GM21367 (cell line): ENCODE data around the gene MMRN2.

Source experiments
- ATAC-seq: cut with Tn5 transposase; IDR thresholded peaks from one replicate; pipeline ENCODE4 v1.9.1; 2021; ENCODE audit not compliant: unreplicated experiment

The MMRN2 gene

DNA sequence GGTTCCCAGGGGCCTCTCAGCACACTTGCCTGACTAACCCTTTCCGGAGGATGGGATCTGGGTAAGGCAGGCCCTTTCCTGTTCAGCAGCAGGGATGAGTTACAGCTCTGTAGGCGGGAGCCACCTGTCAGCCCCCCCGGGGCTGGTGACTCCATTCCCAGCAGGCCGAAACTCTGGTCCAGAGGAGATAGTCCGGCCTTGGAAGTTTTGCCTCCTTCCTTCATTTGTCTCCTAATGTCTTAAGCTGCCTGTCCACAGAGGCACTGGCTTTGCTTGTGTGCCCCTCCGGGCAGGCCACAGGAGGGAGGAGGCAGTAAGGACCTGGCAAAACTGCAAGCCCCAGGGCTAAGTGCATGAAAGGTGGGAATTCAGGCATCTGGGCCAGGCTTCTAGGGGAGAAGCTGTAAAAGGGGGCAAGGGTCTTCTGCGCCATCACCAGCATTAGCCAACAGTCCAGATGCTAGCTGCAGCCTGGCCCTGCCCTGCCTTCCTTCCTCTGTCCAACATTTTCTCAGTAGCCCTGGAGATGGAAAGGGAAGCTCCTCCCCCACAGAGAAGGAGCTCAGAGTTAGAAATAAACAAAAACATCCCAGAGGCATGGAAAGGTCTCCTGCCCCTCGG is 12.1 kb upstream of the MMRN2 start:
- no peak for ATAC-seq

DNA sequence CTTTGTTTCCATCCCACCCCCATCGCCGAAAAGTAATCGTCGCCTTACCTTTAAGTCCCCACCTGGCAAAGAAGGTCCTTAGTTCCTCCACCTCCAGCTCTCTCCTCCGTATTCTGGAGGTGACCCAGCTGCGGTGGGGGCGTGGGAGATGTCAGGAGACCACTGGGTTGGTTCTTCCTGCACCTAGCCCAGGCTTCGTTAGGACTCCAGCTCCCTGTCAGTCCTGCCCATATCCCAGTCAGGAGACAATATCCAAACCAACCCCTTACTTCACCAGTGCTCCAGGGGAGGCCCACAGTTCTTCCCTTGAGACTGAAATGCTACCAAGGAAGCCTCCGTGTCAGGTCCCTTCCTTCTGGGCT is 11.6 kb upstream of the MMRN2 start:
- ATAC-seq, result no peak

DNA sequence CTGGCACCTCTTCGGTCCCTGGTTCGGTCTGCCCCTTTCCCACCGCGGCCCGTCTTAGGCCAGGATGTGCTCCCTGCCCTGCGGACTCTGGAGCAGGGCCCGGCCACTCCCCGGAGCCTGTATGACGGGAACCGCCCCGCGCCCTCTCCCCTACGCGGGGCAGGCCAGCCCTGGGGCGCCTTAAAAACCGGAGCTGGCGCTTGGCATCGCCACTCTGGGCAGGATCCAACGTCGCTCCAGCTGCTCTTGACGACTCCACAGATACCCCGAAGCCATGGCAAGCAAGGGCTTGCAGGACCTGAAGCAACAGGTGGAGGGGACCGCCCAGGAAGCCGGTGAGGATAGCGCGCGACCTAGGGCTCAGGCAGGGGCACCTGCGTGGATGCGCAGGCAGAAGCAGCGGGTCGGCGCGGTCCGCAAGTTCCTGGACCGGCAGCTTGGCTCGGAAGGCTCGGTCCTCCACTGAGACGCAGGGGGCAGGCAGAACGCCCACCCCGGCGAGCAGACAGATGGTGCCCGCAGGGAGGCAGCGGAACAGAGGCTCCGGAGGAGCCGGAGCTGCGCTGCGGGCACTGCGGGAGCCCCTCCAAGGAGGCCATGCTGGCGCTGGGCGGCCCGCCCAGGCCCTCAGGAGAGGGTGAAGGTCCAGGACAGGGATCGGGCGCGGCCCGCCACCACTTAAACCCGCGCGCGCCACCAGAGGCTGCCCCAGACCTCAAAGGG is 11.0 kb upstream of the MMRN2 start, which contains the start of gene ADIRF:
Gene ADIRF (plus strand): TSS at position 212 of the 723 bp plus-strand sequence. CDS start 63 bp downstream, at position 275.
- ATAC-seq, result no peak

DNA sequence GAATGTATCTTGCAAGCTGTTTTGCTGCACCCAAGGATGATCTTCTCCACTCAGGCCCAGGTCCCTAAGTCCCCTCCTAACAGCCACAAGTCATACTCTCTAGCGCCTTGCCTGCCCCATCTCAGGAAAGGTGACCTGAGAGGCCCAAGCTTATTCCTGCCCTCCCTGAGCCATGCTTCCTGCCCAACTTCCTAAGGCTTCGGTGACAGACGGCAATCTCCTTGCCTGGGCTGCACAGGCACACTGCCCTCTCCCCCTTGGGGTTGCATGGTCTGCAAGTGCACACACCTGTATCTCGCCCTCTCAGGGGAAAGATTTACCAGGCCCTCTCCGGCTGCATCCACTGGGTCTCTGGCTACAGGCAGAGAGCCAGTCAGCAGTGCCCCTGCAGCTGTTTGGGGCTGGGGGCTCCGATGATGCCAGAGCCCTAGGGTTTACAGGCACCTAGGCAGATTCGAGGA is 10.1 kb upstream of the MMRN2 start:
- ATAC-seq, result no peak

DNA sequence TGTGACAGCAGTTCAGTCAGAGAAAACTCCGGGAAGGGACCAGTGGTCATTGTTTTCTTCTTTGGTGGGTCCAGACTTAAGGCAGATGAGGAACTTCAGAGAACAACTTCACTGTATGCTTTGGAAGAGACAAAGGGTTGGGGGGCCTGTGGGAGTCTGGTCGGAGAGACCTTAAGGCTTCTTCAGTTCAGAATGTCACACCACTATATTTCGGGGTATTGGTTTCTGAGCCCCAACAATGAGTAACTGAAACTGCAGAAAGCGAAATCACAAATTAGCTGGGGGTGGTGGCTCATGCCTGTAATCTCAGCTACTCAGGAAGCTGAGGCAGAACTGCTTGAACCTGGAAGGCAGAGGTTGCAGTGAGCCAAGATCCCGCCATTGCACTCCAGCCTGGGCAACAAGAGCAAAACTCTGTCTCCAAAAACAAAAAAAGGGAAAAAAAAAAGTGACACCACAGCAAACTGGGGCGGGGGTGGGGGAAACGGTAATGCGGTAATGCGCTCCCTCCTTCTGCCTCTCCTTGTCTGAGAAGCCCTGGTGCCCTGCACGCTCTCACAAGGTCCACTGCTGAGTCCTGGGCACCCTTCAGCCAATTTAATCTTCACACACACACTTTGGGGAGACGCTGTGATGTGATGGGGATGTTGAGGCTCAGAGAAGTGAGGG is 8.7 kb upstream of the MMRN2 start:
- ATAC-seq, result no peak

DNA sequence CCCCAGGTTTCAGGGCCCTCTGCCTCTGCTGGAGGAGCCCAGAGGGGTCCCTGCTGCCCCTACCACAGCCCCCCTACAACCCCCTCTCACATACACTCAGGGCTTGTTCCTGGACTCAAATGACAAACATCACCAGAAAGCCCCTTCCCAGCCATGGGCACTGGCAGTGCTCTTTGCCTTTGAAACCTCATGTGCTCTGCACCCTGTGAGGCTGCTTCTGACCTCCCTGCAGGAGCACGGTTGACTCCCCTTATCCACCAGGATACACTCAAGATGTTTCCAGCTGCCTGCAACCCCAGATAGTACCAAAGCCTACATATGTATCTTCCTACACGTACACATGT is 7.4 kb upstream of the MMRN2 start:
- no peak for ATAC-seq

DNA sequence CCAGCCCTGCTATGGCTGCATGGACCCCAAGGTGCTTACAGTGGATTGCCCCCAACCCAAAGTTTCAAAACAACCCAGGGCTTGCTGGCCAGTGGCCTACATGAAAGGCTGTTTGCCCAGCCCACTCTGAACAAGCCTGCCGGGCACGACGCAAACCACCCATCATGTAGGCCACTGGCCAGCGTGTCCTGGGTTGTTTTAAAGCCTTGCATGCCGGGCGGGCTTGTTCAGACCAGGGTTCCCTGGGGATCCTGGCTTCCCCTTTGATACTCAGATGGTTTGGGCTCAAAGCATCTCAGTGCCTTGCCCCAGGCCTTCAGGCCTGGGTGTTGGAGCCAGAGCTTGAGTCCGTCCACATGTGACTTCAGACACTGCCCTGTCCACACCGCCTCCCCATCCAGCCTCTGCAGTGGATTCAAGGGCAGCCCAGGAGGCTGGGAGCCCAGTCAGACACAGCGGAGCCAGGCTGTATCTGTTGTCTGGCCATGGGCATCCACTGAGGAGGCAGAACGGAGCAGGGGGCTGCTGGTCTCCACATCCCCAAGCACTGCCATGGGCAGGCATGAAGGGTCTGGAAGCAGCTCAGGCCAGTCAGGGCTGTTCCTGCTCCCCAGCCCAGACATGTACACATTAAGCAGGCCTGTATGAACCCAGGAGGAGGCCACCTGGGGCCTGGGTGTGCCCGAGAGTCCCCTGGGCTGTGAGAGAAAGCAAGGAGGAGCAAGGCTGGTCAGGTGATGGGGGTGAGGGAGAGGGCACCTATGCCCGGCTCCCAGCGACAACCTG is 6.8 kb upstream of the MMRN2 start:
- ATAC-seq, result no peak

DNA sequence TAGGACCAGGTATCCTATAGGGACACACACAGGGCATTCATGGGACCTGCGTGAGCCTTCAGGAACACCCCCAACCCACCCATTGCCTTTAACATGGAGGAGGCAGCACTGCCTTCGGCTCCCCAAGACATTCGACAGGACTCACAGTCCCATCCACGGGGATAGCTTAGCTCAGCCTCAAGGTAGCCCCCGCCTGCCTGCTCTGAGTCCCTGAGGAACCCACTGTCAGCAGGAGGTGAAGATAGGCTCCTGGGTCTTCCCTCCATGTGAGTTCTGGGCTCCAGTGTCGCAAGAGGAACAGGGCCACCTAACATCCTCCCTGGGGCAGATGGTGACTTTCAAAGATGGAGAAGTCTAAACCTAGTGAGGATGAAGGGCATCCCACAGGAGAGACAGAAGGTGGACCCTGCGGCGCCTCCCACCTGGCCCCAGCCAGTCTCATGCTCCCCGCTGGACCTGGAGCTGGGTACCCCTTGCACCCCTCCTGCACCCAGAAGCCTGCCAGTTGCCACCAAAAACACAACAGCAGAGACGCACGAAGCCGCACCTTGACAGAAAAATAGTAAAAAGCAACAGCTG is 6.0 kb upstream of the MMRN2 start:
- ATAC-seq, result no peak

DNA sequence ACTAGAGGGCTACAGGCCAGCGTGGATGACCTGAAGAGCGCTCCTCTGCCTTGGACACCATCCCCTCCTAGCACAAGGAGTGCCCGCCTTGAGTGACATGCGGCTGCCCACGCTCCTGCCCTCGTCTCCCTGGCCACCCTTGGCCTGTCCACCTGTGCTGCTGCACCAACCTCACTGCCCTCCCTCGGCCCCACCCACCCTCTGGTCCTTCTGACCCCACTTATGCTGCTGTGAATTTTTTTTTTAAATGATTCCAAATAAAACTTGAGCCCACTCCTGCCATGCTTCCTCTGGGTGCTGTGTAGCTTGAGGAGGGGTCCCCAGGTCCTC is 5.5 kb upstream of the MMRN2 start:
- ATAC-seq, result no peak

DNA sequence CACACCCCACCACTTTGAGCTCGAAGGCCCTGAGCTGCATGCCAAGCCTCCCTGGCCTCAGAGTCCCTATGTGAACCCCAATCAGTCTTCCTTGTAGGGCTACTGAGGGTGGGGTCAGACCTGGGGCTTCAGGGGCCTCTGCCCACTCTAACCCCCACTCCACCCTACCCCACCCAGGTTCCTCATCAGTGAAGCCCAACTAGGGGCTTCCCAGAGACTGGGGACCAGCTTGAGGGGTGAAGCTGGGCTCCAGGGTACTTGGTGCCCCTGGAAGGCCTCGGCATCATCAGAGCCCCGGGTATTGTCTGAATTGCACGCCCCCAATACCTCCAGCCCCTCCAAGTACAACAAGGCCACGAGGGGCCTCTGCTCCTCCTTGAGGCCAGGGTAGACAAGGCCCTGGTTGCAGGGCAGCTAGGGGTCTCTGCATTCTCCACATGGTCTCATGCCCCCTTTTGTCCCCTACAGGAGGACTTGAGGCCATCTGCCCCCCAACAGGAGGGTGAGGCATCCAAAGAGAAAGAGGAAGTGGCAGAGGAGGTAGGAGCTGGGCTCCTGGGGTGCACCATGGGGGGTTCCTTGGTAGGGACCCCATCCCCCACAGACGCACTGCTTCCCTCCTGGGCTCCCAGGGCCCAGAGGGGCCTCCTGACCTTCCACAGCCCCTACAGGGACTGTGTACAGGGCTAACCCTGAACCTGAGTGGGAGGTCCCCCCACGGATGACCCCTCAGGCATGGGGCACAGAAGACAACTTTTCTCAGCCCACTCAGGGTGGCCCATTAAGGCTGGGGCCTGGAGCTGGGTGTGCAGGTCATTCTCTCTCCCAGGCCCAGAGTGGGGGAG is 4.9 kb upstream of the MMRN2 start:
- ATAC-seq, result no peak

DNA sequence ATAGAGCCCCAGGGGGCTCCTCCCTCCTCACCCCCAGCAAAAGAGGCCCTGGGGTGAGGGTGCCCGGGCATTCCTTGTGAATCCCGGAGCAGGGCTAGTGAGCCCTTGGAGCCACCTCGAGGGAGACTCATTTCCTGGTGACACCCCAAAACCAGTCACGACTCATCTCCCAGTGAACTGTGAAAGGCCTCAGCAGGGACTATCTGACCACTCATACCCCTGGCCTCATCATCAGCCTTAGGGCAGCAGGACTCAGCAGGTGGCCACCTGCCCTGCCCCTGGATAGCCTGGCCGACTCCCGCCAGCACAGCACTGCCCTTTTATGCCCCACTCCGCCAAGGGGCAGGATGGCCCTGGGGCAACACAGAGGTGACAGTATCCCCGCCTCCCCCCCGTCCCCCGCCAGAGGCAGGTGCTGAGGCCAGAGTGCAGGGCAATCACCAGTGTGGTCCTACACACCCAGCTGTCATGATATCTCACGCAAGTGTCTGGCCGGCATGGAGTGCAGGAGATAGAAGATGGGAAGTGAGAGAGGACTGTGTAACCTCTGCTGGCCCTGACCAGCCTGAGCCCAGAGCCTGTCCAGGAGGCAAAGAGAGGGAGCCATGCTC is 4.2 kb upstream of the MMRN2 start:
- no peak for ATAC-seq

DNA sequence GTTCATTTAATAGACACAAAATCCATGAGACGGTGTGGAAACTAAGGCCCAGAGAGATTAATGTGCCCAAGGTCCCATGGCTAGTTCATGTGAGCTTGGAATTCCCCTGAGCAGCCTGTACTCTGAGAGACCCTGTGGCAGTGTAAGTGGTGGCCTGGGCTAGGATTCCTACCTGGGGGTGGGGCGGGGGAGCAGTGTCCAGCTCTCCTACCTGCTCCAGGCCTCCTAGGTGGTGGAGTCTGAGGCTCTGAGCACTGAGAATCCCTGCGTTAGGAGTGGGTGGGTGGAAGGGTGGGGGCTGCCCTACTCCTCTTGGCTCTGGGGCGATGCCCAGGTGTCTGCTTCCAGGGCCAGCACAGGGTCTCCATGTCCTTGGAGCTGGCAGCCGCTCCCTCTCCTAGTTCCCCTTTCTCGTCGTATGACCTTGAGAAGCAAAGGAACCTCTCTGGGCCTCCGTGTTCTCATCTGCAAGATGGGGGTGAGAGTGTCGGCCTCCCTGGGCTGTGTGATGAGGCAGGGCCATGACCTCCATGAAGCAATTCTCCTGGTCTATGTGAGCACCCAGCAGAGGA is 3.5 kb upstream of the MMRN2 start:
- ATAC-seq, result no peak

DNA sequence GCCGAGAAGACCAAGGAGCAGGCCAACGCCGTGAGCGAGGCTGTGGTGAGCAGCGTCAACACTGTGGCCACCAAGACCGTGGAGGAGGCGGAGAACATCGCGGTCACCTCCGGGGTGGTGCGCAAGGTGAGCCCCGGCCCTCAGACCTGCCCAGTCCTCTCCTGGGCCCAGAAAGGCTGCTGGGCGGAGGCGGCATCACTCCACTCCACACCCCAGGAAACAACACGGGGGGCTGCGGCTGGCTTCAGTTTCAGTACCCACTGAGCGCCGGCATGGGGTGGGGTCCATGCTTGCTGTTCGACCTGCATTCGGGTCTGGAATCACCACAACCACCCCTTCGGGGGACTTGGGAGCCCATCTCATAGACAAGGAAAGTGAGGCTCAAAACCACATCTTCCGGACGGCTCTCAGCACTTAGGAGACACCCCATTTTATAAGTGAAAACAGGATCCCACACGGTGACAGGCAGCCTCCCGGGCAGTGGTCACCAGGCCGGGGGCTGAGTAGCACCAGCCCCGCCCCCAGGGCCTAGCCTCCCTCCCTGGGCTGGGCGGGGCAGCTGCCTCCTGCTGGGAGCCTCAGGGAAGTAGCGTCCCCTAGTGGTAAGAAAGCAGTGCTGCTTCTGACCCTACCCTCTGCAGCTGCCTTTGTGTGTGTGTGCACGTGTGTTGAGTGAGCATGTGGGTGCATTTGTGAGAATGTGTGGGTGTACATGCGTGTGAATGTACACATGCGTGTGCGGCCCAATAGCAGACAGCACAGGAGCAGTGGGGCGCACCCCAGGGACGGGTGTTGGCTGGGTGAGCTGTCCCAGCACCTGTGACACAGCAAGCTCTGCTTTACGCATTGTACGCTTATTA is 2.8 kb upstream of the MMRN2 start:
- ATAC-seq, result peak; percentile 61

DNA sequence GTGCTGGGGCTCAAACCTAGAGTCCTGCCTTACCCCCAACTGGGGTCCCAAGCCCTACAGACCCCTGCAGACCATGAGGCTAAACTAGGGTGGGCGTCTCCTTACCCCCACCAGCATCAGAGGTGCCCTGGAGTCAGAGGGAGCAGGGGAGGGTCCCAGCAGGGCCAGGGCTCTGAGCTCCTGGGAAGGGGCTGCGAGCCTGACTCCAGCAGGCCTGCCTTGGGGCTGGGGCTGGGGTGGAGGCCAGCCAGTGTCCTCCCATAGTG is 2.3 kb upstream of the MMRN2 start:
- ATAC-seq, result no peak

DNA sequence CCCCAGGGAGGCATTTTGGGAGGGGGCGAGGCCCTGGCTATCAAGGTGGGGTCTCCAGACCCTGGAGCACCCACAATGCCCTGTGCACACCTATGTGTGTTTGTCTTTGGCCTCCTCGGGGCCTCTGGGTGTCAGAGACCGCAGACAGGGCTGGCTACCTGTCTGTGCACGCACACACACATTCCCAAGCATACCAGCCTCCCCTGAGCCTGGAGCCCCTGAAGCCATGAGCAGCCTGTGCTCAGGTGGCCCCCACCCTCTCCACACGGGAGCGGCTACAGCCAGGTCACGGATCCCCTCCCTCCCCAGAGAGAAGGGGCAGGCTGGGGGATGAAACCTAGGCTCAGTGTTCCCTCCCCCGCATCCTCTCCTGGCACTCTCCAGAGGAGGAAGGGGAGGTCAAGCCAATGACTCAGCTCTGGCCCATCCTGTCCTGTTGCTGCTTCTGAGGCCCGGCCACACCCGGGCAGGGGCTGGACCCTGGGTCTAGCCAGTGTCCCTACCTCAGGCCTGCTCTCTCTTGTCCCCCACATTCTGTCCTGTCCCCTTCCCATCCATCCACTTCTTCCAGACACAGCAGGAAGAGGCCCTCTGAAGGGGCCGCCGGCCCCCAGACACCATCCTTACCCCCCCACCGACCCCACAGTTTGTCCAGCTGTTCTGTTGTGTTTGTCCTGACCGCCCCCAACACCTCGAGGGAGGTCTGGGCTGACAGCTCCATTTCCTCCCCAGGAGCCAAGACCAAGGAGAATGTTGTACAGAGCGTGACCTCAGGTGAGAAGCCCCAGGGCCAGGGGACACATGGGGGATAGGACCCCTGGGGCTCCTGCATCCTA is 1.7 kb upstream of the MMRN2 start:
- ATAC-seq, result no peak

DNA sequence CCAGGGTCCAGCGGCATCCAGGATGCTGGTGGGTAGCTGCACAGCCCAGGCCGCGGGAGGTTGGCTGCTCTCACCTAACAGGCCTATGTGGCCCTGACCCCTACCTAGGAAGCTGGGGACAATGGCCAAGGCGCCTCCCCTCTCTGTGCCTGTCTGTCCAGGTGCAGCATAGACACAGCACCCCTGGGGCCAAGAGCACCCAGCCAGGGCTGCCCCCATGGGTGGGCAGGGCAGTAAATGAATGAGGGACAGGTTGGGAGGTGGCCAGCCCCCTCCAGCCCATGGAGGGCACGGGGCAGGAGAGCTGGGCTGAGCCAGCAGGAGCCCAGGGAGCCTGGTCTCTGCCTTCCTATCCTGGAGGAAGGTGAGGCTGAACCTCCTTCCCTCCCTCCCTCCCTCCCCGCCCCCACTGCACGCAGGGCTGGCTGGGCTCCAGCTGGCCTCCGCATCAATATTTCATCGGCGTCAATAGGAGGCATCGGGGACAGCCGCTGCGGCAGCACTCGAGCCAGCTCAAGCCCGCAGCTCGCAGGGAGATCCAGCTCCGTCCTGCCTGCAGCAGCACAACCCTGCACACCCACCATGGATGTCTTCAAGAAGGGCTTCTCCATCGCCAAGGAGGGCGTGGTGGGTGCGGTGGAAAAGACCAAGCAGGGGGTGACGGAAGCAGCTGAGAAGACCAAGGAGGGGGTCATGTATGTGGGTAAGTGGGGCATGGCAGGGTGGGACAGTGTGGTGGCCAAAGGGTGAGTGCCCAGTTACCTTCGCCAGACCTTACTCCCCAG is 893 bp upstream of the MMRN2 start, which contains the start of gene SNCG:
Gene SNCG (plus strand): TSS at position 484 of the 785 bp plus-strand sequence. CDS start 99 bp downstream, at position 583.
- no peak for ATAC-seq

DNA sequence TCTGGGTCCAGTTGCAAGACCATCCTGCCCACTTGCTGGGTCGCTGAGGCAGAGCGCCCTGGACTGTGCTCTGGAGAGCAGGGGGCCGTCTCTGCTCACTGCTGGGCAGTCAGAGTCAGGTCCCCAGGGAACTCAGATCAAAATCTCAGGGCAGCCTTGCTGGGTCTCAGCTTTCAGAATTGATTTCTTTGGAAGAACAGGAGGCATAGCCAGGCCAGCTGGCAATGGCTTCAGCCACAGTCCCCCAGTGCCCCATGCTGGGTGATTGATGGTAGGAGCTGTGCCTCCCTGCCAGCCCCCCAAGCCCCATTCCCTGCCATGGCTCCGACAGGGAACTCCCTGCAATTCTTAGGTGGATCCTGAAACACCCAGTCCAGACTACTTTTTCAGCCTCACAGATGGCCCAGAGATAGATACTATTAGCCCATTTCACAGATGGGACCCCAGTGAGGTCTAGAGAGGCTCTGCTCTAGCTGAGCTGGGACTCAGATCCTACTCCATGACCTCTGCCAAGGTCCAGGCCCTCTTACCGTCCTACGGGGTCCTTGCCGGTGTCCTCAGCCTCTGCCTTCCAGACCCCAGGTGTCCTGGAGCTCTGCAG is 467 bp downstream of the MMRN2 start:
- ATAC-seq, result no peak
